ENCODE measurements around the gene EPHA1.
"Not testable (repeated sequence)": the region's sequence is repeated elsewhere in the genome, so short reads cannot be mapped to it uniquely, and the experiment has no call there.

The EPHA1 gene

GRCh38 chr7:143401265-143401664 is 7.4 kb downstream of the EPHA1 start:
- DNase-seq, result no peak

- no peak for DNase-seq
Measured at GRCh38 chr7:143399642-143400041, 9.0 kb downstream of the EPHA1 start.

- no peak for DNase-seq
Measured at GRCh38 chr7:143399151-143399550, 9.5 kb downstream of the EPHA1 start.

- DNase-seq, result no peak
Measured at GRCh38 chr7:143398616-143399015, 10.0 kb downstream of the EPHA1 start.

GRCh38 chr7:143397710-143398530 is 10.7 kb downstream of the EPHA1 start:
- DNase-seq, result no peak

GRCh38 chr7:143396625-143397556 is 11.8 kb downstream of the EPHA1 start:
- no peak for DNase-seq

- DNase-seq, result no peak
Measured at GRCh38 chr7:143396182-143396581, 12.5 kb downstream of the EPHA1 start.

DNA sequence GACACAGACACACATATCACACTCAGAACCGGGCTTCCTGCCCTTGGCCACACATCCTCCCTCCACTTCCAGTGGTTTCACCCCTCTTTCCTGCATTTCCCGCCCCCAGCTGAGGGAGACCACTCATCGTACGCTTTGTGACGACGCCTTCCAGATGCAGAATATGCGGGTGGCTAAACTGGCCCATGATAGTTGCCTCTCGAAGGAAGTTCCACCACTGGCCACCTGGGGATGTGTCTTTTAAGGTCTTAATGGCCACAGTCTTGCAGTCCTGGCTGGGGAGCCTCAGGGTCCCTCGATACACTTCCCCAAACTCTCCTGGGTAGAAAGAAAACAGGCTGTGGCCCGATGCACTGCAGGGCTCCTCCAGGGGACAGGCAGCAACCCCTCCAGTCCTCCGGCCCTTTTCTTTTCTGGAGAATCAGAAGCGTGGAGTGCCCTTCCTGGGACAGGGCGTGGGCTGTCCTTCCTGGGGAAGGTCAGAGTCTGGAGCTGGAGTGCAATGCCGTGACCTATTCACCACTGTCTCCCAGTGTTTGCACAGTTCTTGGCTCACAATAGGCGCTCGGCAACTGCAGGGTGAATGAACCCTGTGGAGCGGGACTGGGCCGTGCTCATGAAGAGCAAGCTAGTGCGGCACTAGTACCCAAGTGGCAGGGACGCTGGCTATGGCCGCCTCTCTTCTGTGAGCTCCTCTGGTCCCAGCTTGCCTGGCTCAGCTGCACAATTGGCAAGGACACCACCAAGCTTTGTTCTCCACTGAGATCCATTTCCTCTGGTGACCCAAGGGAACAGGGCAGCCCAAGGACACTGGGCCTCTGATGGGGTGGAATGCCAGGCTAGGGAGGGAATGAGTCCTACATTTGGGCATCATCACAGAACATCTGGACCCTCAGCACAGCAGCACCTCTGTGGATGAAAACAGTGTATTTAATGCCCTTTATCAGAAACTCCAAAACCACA is 13.2 kb downstream of the EPHA1 start:
- peak in 1 of 2 donors; percentile 72 for DNase-seq

DNA sequence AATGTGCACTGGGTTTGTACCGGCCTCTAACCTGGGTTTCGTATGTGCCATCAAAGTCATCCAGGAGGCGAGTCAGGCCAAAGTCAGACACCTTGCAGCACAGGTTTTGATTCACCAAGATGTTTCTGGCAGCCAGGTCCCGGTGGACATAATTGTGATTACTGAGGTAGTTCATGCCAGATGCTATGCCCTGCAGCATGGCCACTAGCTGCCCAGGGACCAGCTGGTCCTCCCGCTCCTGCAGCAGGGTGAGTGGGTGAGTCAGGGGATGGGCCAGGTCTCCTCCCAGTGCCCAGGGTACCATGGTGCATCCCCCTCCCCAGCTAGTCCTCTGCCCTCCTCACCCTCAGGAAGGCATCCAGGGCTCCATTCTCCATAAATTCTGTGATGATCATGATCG is 13.9 kb downstream of the EPHA1 start:
- no peak for DNase-seq

DNA sequence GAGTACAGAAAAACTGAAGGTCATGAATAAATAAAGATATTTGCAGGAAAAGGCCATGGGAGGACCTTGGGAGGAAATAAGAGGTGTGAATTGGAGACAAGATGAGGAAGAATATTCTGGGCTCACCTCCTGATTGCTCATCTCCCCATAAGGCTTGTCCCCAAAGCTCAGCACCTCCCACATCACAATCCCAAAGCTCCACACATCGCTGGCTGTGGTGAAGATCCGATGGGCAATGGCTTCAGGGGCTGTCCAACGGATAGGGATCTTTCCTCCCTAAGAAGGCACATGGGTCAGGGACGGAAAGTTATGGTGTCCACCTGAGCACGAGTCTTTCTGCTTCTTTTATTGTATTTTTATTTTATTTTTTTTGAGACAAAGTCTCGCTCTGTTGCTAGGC is 14.6 kb downstream of the EPHA1 start:
- DNase-seq, result no peak

DNA sequence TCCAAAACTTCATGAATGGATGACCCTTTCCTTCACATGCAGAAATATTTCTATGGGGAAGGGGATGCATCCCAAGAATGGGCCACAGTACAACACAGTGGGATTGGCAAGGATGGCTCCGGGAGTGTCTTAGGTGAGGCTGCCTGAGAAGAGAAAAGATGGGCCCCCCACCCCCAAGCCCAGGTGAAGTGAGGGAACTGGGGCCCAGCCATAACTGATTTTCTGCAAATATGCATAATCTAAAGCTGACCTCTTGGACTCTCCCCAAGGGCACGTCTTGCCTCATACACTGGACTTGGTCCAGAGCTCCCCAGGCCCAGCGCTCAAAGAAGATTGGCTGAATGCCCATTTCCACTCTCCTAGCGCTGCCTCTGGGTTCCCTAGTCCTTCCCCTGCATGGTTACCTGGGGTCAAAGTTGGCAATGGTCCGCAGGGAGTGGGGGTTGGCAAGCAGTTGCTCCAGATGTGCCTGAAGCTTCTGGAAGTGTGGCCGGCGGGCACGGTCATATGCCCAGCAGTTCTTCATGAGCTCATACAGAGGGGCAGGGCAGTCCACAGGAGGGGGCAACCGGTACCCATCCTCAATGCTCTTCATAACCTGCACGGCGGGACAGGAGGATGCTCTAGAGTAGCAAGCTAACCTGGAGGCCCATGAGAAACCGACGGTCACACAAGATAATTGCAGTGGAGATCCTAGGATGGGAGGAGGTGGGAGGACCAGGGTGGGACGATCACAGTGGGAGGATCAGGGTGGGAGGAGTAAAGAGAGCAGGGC is 15.2 kb downstream of the EPHA1 start:
- DNase-seq, result no peak

DNA sequence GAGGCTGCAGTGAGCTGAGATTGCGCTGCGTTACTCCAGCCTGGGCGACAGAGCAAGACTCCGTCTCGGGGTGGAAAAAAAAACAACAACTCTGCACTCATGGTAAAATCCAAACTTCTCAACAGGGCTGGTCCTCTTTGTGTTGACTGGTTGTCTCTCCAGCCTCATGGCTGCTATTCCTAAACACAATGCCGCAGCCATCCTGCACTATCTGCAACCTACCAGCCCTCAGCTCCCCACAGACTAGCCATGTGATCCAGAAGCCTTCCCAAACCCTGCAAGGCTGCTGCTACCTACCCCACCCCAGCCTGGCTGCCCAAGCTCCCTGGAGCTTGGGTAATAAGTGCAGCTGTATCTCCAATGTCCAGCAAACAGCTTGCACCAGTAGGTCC is 15.8 kb downstream of the EPHA1 start:
- no peak for DNase-seq

- DNase-seq, result not testable (repeated sequence)
Measured at GRCh38 chr7:143392427-143392826, 16.2 kb downstream of the EPHA1 start.

- no peak for DNase-seq
Measured at GRCh38 chr7:143391462-143392404, 16.9 kb downstream of the EPHA1 start.

- no peak for DNase-seq
Measured at GRCh38 chr7:143390773-143391317, 17.8 kb downstream of the EPHA1 start.

GRCh38 chr7:143390104-143390772 is 18.4 kb downstream of the EPHA1 start:
- no peak for DNase-seq

DNA sequence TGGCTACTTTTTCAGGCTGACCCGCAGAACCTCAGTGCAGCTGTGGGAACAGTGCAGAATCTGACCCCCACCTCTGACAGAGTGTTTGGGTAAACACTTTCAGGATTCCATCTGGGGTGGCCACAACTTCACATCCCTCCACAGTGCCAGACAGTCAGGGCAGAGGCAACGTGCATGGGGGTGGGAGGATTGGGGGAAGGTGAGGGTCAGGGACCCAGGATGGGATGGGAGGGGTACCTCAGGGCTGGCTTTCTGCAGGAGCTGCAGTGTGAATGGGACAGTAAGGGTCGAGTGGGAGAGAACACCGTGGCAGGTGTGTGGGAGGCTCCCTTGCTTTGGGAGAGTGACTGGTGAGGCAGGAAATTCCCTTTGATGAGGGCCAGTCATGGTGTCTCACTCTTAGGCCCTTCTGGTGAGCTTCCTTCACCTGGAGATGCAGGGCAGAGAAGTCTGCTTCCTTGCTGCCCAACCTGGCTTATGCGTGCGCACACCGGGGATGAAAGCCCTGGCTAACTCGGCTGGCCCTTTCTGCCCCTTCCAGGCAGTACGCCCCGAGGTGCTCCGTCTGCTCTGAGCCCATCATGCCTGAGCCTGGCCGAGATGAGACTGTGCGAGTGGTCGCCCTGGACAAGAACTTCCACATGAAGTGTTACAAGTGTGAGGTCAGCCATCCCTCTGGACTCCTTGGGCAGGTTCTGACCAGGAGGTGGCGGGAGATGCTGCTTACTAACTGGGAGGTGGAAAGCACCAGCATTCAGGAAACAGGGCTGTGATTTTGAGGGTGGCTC is 19.1 kb downstream of the EPHA1 start:
- no peak for DNase-seq

DNA sequence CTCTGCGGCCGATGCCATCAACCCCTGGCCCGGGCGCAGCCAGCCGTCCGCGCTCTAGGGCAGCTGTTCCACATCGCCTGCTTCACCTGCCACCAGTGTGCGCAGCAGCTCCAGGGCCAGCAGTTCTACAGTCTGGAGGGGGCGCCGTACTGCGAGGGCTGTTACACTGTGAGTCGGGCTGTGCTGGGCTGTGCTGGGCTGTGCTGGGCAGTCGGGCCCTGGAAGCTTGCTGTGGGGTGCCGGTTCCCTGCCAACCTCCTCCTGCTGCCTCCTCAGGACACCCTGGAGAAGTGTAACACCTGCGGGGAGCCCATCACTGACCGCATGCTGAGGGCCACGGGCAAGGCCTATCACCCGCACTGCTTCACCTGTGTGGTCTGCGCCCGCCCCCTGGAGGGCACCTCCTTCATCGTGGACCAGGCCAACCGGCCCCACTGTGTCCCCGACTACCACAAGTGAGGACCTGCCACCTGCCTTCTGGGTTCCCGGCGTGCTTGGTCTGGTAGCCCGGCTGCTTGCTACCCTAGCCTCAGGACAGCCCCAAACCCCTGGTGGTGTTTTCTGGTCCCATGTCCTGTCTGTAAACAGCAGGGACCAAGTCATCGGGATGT is 20.1 kb downstream of the EPHA1 start:
- DNase-seq, result no peak

DNA sequence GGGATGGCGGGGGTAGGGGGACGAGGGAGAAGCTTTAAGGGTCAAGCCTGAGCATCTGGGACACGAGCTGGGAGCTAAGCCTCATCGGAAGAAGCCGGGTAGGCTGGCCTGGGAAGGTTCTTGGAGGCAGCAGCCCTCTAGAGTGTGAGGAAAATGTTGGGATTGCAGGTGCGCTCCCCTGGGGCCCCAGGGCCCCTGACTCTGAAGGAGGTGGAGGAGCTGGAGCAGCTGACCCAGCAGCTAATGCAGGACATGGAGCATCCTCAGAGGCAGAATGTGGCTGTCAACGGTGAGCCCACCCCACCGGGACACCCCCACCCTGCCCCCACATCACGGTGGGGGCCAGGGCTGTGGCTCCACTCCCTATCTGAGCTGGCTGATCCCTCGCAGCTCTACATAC is 20.6 kb downstream of the EPHA1 start:
- no peak for DNase-seq

All from bone marrow (tissue), 2 donors.